SK-N-MC (cell line): Measurements from ENCODE around the gene MFAP5.

ENCODE experiments used
- EZH2 ChIP-seq: fragments of 200-600 bp; sonication (generic); IDR thresholded peaks from one replicate; pipeline ENCODE4 v1.6.1; 2017; ENCODE audit warnings: antibody characterized with exemption
- POLR2AphosphoS5 ChIP-seq: IDR thresholded peaks from 2 replicates; pipeline ENCODE4 v1.6.1; 2012; ENCODE audit warnings: mild to moderate bottlenecking, low read depth, low read length, borderline replicate concordance

DNA sequence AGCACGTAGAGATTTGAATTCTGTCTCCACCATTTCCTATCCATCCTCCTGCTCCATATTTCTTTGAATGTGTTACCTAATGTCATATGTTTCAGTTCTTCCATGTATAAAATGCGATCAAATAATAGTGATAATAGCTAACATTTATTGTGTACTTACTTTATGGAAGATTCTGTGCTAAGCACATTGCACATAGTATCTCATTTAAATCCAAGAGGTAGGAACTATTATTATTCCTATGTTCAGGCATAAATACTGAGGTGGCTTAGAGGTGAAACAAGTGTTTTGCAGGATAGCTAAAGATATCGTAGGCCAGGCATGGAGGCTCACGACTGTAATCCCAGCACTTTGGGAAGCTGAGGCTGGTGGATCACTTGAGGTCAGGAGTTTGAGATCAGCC is 32.5 kb downstream of the MFAP5 start:
- TF ChIP-seq EZH2: no peak
- no peak for TF ChIP-seq POLR2AphosphoS5
